D721Med (cell line): ENCODE measurements around the gene URM1.
"Not testable (repeated sequence)": the region's sequence is repeated elsewhere in the genome, so short reads cannot be mapped to it uniquely, and the experiment has no call there.

Experiments used
- DNase-seq: peaks from one replicate; pipeline ENCODE4 v3.0.0; 2011; ENCODE audit warnings: low spot score; ENCODE audit not compliant: insufficient read length
- FAIRE-seq: peaks from 2 replicates; lab custom pipeline; 2011; peaks lifted over from hg19 to GRCh38; lab: Jason Lieb, UNC
- CTCF ChIP-seq: IDR thresholded peaks from 2 replicates; pipeline ENCODE4 v1.5.1; 2012; ENCODE audit warnings: mild to moderate bottlenecking, control low read depth; ENCODE audit not compliant: insufficient read depth; ENCODE audit errors: missing control alignments

URM1 gene

GRCh38 chr9:128422783-128423150, 51.6 kb downstream of the URM1 start:
- TF ChIP-seq CTCF, result no peak
- no peak for FAIRE-seq
- DNase-seq, result no peak

- not testable (repeated sequence) for FAIRE-seq, DNase-seq
Measured at GRCh38 chr9:128423356-128423755, 52.2 kb downstream of the URM1 start.

- no peak for FAIRE-seq
- DNase-seq, result no peak
Measured at GRCh38 chr9:128424268-128424780, 53.1 kb downstream of the URM1 start.

GRCh38 chr9:128428644-128429512, 57.7 kb downstream of the URM1 start:
- no peak for FAIRE-seq
- TF ChIP-seq CTCF, result no peak
- no peak for DNase-seq

More at GRCh38 chr9:128424268-128424780, 53.1 kb downstream of the URM1 start:
- TF ChIP-seq CTCF, result no peak

GRCh38 chr9:128429513-128430086, 58.4 kb downstream of the URM1 start:
- DNase-seq (no peak), FAIRE-seq (no peak)
- TF ChIP-seq CTCF, result peak; percentile 6

GRCh38 chr9:128431207-128431606, 60.0 kb downstream of the URM1 start:
- no peak for TF ChIP-seq CTCF

GRCh38 chr9:128434340-128434739, 63.2 kb downstream of the URM1 start:
- FAIRE-seq (no peak), DNase-seq (no peak)
- TF ChIP-seq CTCF, result no peak

More at GRCh38 chr9:128431207-128431606, 60.0 kb downstream of the URM1 start:
- DNase-seq, result no peak
- no peak for FAIRE-seq
